ENCODE results near the gene SH3BP4. TPM values are rescaled to one million over a fixed set of nuclear protein-coding genes. Genes with fewer than 3 reads are reported as not detected.

Gene SH3BP4
- total RNA-seq, 1 donor from 2014 or later, result 1.1 TPM

GRCh38 chr2:235086481-235087184, 134.8 kb downstream of the SH3BP4 start:
- H3K9me3 Mint-ChIP-seq, result no peaks in the 10 kb centered on the region
- H3K36me3 Mint-ChIP-seq (ENCODE audit: low read depth), result no peaks in the 10 kb centered on the region
- H3K27ac Mint-ChIP-seq, result no peak overlapping the region
- POLR2A ChIA-PET, result no interaction called here
- no peak overlapping the region for H3K4me3 Mint-ChIP-seq
- CTCF ChIA-PET, result no interaction called here
- intact Hi-C loops (cut with micrococcal nuclease), result no loop called here
- peaks cover 31% of the 10 kb centered on the region for H3K27me3 Mint-ChIP-seq
- H3K4me1 Mint-ChIP-seq, result no peaks in the 10 kb centered on the region
- TF ChIP-seq CTCF (IDR thresholded peaks at IDR 0.05), result no peak
- ATAC-seq (ENCODE audit: low read depth) (no peak), DNase-seq (no peak)

- CTCF ChIA-PET, result no interaction called here
- no peak for TF ChIP-seq CTCF (IDR thresholded peaks at IDR 0.05)
- Mint-ChIP-seq H3K27ac (no peak overlapping the region), H3K36me3 (ENCODE audit: low read depth) (no peaks in the 10 kb centered on the region), H3K4me1 (no peaks in the 10 kb centered on the region), H3K4me3 (no peak overlapping the region), H3K27me3 (peaks cover 35% of the 10 kb centered on the region), H3K9me3 (no peaks in the 10 kb centered on the region)
- POLR2A ChIA-PET, result no interaction called here
- DNase-seq (no peak), ATAC-seq (ENCODE audit: low read depth) (no peak)
- intact Hi-C loops (cut with micrococcal nuclease), result no loop called here
Observed at GRCh38 chr2:235087832-235088495, 136.1 kb downstream of the SH3BP4 start.

- ChIA-PET CTCF (no interaction called here), POLR2A (no interaction called here)
- no peaks in the 10 kb centered on the region for H3K36me3 Mint-ChIP-seq (ENCODE audit: low read depth)
- DNase-seq (no peak), ATAC-seq (ENCODE audit: low read depth) (no peak)
- no peak overlapping the region for H3K27ac Mint-ChIP-seq
- no peaks in the 10 kb centered on the region for H3K4me1 Mint-ChIP-seq
- peaks cover 35% of the 10 kb centered on the region for H3K27me3 Mint-ChIP-seq
- no peak for TF ChIP-seq CTCF (IDR thresholded peaks at IDR 0.05)
- no peak overlapping the region for H3K4me3 Mint-ChIP-seq
- intact Hi-C loops (cut with micrococcal nuclease), result no loop called here
- no peaks in the 10 kb centered on the region for H3K9me3 Mint-ChIP-seq
Observed at GRCh38 chr2:235088496-235088921, 136.7 kb downstream of the SH3BP4 start.

GRCh38 chr2:235091421-235091820, 139.6 kb downstream of the SH3BP4 start:
- no peaks in the 10 kb centered on the region for H3K9me3 Mint-ChIP-seq
- TF ChIP-seq CTCF (IDR thresholded peaks at IDR 0.05), result no peak
- no peaks in the 10 kb centered on the region for H3K36me3 Mint-ChIP-seq (ENCODE audit: low read depth)
- no peak overlapping the region for H3K4me3 Mint-ChIP-seq
- ATAC-seq (ENCODE audit: low read depth) (no peak), DNase-seq (no peak)
- ChIA-PET CTCF (no interaction called here), POLR2A (no interaction called here)
- intact Hi-C loops (cut with micrococcal nuclease), result no loop called here
- H3K27ac Mint-ChIP-seq, result no peak overlapping the region
- no peaks in the 10 kb centered on the region for H3K4me1 Mint-ChIP-seq
- peaks cover 33% of the 10 kb centered on the region for H3K27me3 Mint-ChIP-seq

GRCh38 chr2:235091983-235092382, 140.2 kb downstream of the SH3BP4 start:
- H3K9me3 Mint-ChIP-seq, result no peaks in the 10 kb centered on the region
- POLR2A ChIA-PET, result no interaction called here
- DNase-seq, result no peak
- no peak for TF ChIP-seq CTCF (IDR thresholded peaks at IDR 0.05)
- intact Hi-C loops (cut with micrococcal nuclease), result no loop called here
- no peak for ATAC-seq (ENCODE audit: low read depth)
- H3K4me1 Mint-ChIP-seq, result no peaks in the 10 kb centered on the region
- CTCF ChIA-PET, result no interaction called here
- no peak overlapping the region for H3K4me3 Mint-ChIP-seq
- H3K36me3 Mint-ChIP-seq (ENCODE audit: low read depth), result no peaks in the 10 kb centered on the region
- H3K27me3 Mint-ChIP-seq, result peaks cover 33% of the 10 kb centered on the region
- H3K27ac Mint-ChIP-seq, result no peak overlapping the region

All from activated B cell treated with CpG ODN at 0.5 μM for 24 hours (primary cell).